ENCODE results near the gene RASGRF2. TPM values are rescaled to one million over a fixed set of nuclear protein-coding genes. Genes with fewer than 3 reads are reported as not detected.

Gene RASGRF2
- total and polyA plus RNA-seq, 2 experiments from 2014 or later: 0.04 TPM; not detected in 1

- Histone ChIP-seq H3K4me1 (ENCODE audit: insufficient read depth) (no peaks in the 10 kb centered on the region), H3K27me3 (replicated peaks; ENCODE audit: insufficient read depth) (peaks cover 32% of the 10 kb centered on the region), H3F3A (ENCODE audit: insufficient read depth) (no peaks in the 10 kb centered on the region), H3K27ac (no peak overlapping the region), H3K79me2 (ENCODE audit: insufficient read depth) (no peaks in the 10 kb centered on the region), H4K20me1 (ENCODE audit: insufficient read depth) (no peaks in the 10 kb centered on the region), H3K4me2 (ENCODE audit: unreplicated experiment) (no peak overlapping the region), H3K9me3 (ENCODE audit: low read depth) (no peaks in the 10 kb centered on the region), H2AFZ (no peak overlapping the region), H3K36me3 (ENCODE audit: low read depth) (no peaks in the 10 kb centered on the region), H3K9ac (no peak overlapping the region), H3K4me3 (no peak overlapping the region), H3K9me2 (ENCODE audit: insufficient read depth) (no peaks in the 10 kb centered on the region)
- WGBS, 2 experiments (ENCODE audit: low coverage in 1 of 2, low lambda C conversion rate in 2 of 2, missing lambda C conversion rate in 2 of 2): 70 to 78% methylated on average over 5 of the region's 5 CpGs
- no peak for DNase-seq
- no peak for TF ChIP-seq EZH2phosphoT487 (IDR thresholded peaks at IDR 0.05; ENCODE audit: insufficient read depth, low read depth)
- TF ChIP-seq EZH2 (IDR thresholded peaks at IDR 0.05; ENCODE audit: insufficient read depth, poor library complexity, severe bottlenecking): no peak
- in situ Hi-C loops (cut with MboI): no loop called here
Measured at GRCh38 chr5:80953587-80953986, 6.6 kb upstream of the RASGRF2 start.

DNA sequence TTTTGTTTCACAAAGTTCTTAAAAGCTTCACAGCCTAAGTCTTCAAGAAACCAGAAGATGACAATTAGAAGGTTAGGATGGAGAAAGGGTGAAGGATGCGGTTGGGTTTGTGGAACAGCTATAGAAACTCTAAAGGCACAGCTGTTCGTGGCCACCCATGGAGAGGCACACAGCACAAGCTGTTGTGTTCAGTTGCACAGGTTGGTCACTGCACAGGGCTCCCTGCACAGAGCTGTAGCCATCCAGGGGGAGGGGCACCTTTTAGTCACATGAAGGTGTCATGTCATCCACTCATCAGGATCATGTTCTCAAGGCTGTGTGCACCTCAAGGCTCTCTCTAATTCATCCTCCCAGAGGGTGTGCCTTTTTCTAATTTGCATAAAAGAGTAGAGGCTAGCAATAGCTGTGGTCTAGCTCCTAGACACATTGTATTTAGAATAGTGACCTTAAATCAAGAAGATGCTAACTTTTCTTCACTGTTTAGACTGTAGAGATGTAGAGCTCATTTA, 5.0 kb upstream of the RASGRF2 start:
- Histone ChIP-seq H2AFZ (no peak overlapping the region), H3K79me2 (ENCODE audit: insufficient read depth) (no peaks in the 10 kb centered on the region), H3K4me2 (ENCODE audit: unreplicated experiment) (no peak overlapping the region), H3K36me3 (ENCODE audit: low read depth) (no peaks in the 10 kb centered on the region), H3K27ac (no peak overlapping the region), H3F3A (ENCODE audit: insufficient read depth) (no peaks in the 10 kb centered on the region), H3K9me3 (ENCODE audit: low read depth) (no peaks in the 10 kb centered on the region), H3K4me1 (ENCODE audit: insufficient read depth) (no peaks in the 10 kb centered on the region), H3K9ac (no peak overlapping the region), H3K9me2 (ENCODE audit: insufficient read depth) (no peaks in the 10 kb centered on the region), H3K4me3 (no peak overlapping the region), H4K20me1 (ENCODE audit: insufficient read depth) (no peaks in the 10 kb centered on the region), H3K27me3 (replicated peaks; ENCODE audit: insufficient read depth) (peaks cover 46% of the 10 kb centered on the region)
- in situ Hi-C loops (cut with MboI): no loop called here
- TF ChIP-seq EZH2 (IDR thresholded peaks at IDR 0.05; ENCODE audit: insufficient read depth, poor library complexity, severe bottlenecking): no peak
- no peak for TF ChIP-seq EZH2phosphoT487 (IDR thresholded peaks at IDR 0.05; ENCODE audit: insufficient read depth, low read depth)
- 57 to 59% methylated on average over 2 of the region's 2 CpGs for WGBS, 2 experiments (ENCODE audit: low coverage in 1 of 2, low lambda C conversion rate in 2 of 2, missing lambda C conversion rate in 2 of 2)
- no peak for DNase-seq

DNA sequence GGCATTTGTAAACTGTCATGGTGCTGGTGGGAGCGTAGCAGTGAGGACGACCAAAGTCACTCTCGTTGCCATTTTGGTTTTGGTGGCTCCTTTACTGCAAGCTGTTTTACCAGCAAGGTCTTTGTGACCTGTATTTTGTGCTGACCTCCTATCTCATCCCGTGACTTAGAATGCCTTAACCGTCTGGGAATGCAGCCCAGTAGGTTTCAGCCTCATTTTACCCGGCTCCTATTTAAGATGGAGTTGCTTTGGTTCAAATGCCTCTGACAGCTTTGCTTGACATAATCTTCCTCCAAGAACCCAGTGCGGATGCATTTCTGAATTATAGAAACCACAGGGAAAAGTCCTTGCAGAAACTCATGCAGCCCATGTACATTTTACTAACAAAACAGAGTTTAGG, 3.9 kb upstream of the RASGRF2 start:
- no peak overlapping the region for H3K4me3 ChIP-seq
- no peaks in the 10 kb centered on the region for H3K36me3 ChIP-seq (ENCODE audit: low read depth)
- no peaks in the 10 kb centered on the region for H3K4me1 ChIP-seq (ENCODE audit: insufficient read depth)
- no peaks in the 10 kb centered on the region for H3K79me2 ChIP-seq (ENCODE audit: insufficient read depth)
- DNase-seq: no peak
- H4K20me1 ChIP-seq (ENCODE audit: insufficient read depth): no peaks in the 10 kb centered on the region
- no peak overlapping the region for H3K27ac ChIP-seq
- in situ Hi-C loops (cut with MboI): no loop called here
- TF ChIP-seq EZH2 (IDR thresholded peaks at IDR 0.05; ENCODE audit: insufficient read depth, poor library complexity, severe bottlenecking) (no peak), EZH2phosphoT487 (IDR thresholded peaks at IDR 0.05; ENCODE audit: insufficient read depth, low read depth) (no peak)
- 63 to 65% methylated on average over 7 of the region's 7 CpGs for WGBS, 2 experiments (ENCODE audit: low coverage in 1 of 2, low lambda C conversion rate in 2 of 2, missing lambda C conversion rate in 2 of 2)
- no peak overlapping the region for H2AFZ ChIP-seq
- H3K9me2 ChIP-seq (ENCODE audit: insufficient read depth): no peaks in the 10 kb centered on the region
- H3F3A ChIP-seq (ENCODE audit: insufficient read depth): no peaks in the 10 kb centered on the region
- H3K9me3 ChIP-seq (ENCODE audit: low read depth): no peaks in the 10 kb centered on the region
- H3K4me2 ChIP-seq (ENCODE audit: unreplicated experiment): no peak overlapping the region
- H3K9ac ChIP-seq: no peak overlapping the region
- H3K27me3 ChIP-seq (replicated peaks; ENCODE audit: insufficient read depth): peaks cover 49% of the 10 kb centered on the region

GRCh38 chr5:80957031-80957761, 3.0 kb upstream of the RASGRF2 start:
- in situ Hi-C loops (cut with MboI): no loop called here
- DNase-seq: no peak
- no peak for TF ChIP-seq EZH2 (IDR thresholded peaks at IDR 0.05; ENCODE audit: insufficient read depth, poor library complexity, severe bottlenecking)
- H3K79me2 ChIP-seq (ENCODE audit: insufficient read depth): no peaks in the 10 kb centered on the region
- no peak overlapping the region for H2AFZ ChIP-seq
- no peaks in the 10 kb centered on the region for H3F3A ChIP-seq (ENCODE audit: insufficient read depth)
- H3K27me3 ChIP-seq (replicated peaks; ENCODE audit: insufficient read depth): peaks cover 58% of the 10 kb centered on the region
- 53 to 54% methylated on average over 6 of the region's 6 CpGs for WGBS, 2 experiments (ENCODE audit: low coverage in 1 of 2, low lambda C conversion rate in 2 of 2, missing lambda C conversion rate in 2 of 2)
- no peak overlapping the region for H3K9ac ChIP-seq
- no peaks in the 10 kb centered on the region for H3K4me1 ChIP-seq (ENCODE audit: insufficient read depth)
- no peaks in the 10 kb centered on the region for H3K36me3 ChIP-seq (ENCODE audit: low read depth)
- H3K4me3 ChIP-seq: no peak overlapping the region
- H3K9me2 ChIP-seq (ENCODE audit: insufficient read depth): no peaks in the 10 kb centered on the region
- no peak overlapping the region for H3K27ac ChIP-seq
- no peak overlapping the region for H3K4me2 ChIP-seq (ENCODE audit: unreplicated experiment)
- no peaks in the 10 kb centered on the region for H3K9me3 ChIP-seq (ENCODE audit: low read depth)
- H4K20me1 ChIP-seq (ENCODE audit: insufficient read depth): no peaks in the 10 kb centered on the region

Measured in GM23248 (cell line).